Body of pancreas (tissue), 4 donors: ENCODE measurements around the gene PRSS8.
A peak's percentile ranks its signal among the peaks of the same experiment; 100 is the strongest.

ENCODE experiments used
- CTCF ChIP-seq, 7 experiments: fragments of 450-650 bp in 4 of 7; fragments of 200-600 bp in 3 of 7; sonication (generic) in 3 of 7; IDR thresholded peaks; one replicate each; pipeline ENCODE4 v1.5.1; 2016 to 2019; ENCODE audit warnings: antibody characterized with exemption in 7 of 7
- POLR2A ChIP-seq, 3 donors: fragments of 450-650 bp; IDR thresholded peaks; one replicate each; pipeline ENCODE4 v1.6.1; 2016; ENCODE audit warnings: antibody characterized with exemption in 3 of 3, mild to moderate bottlenecking in 2 of 3

DNA sequence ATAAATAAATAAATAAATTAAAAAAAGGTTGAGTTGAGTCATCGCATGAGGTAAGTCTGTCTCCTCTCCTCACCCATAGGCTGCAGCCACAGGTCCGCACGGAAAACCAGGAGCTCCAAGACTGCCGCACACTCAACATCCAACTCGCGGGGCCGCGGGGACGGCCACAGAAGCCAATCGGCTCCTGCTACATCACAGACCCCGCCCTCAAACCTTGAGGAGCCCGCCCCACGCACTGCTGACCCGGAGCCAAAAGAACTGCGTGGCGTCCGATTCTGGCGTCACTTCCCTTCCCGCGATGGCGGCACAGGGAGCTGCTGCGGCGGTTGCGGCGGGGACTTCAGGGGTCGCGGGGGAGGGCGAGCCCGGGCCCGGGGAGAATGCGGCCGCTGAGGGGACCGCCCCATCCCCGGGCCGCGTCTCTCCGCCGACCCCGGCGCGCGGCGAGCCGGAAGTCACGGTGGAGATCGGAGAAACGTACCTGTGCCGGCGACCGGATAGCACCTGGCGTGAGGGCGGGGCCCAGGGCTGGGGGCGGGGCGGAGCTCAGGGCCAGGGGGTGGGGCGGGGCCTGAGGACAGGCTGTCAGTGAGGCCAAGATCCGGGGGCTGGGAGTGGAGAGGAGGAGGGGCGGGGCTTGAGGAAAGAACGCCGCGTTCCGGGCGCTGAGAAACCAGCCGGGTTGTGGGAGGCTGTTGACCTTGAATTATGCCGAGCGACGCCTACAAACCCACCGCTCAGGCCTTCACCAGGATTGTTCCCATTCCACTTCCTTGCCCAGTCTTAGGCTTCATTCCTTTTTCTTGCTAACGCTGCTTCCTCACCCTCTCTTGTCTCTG is 17.9 kb downstream of the PRSS8 start, which contains the start of gene KAT8:
- peak in 1 of 7 experiments; percentile 2 for TF ChIP-seq CTCF (IDR thresholded peaks at IDR 0.05)
- TF ChIP-seq POLR2A (IDR thresholded peaks at IDR 0.05): peak; percentile 91 to 94 (median 92)
